HG03280 (cell line): ENCODE data around the gene XPNPEP1.

ENCODE experiments used
- ATAC-seq: cut with Tn5 transposase; IDR thresholded peaks from one replicate; pipeline ENCODE4 v1.9.1; 2021; ENCODE audit warnings: mild to moderate bottlenecking, moderate library complexity; ENCODE audit not compliant: unreplicated experiment

The XPNPEP1 gene

GRCh38 chr10:109866995-109867635 lies 56.2 kb downstream of the XPNPEP1 start:
- no peak for ATAC-seq

GRCh38 chr10:109866168-109866994 lies 56.9 kb downstream of the XPNPEP1 start:
- ATAC-seq, result no peak

GRCh38 chr10:109863775-109864174 lies 59.5 kb downstream of the XPNPEP1 start:
- no peak for ATAC-seq

- no peak for ATAC-seq
These were observed 60.6 kb downstream of the XPNPEP1 start for GRCh38 chr10:109862738-109863137.

- no peak for ATAC-seq
These were observed 61.3 kb downstream of the XPNPEP1 start for GRCh38 chr10:109862041-109862440.

GRCh38 chr10:109861081-109861480 lies 62.2 kb downstream of the XPNPEP1 start:
- no peak for ATAC-seq

- no peak for ATAC-seq
These were observed 64.1 kb downstream of the XPNPEP1 start for GRCh38 chr10:109859221-109859620.

GRCh38 chr10:109855746-109856145 lies 67.6 kb downstream of the XPNPEP1 start:
- no peak for ATAC-seq

GRCh38 chr10:109853921-109854320 lies 69.4 kb downstream of the XPNPEP1 start:
- ATAC-seq, result no peak

GRCh38 chr10:109852475-109853037 lies 70.8 kb downstream of the XPNPEP1 start:
- ATAC-seq, result peak; percentile 88

GRCh38 chr10:109851616-109852474 lies 71.5 kb downstream of the XPNPEP1 start:
- ATAC-seq, result peak; percentile 11

- ATAC-seq, result no peak
These were observed 76.5 kb downstream of the XPNPEP1 start for GRCh38 chr10:109846832-109847231.

- no peak for ATAC-seq
These were observed 78.0 kb downstream of the XPNPEP1 start for GRCh38 chr10:109845308-109845707.

- ATAC-seq, result no peak
These were observed 84.6 kb downstream of the XPNPEP1 start for GRCh38 chr10:109838592-109839244.

- ATAC-seq, result no peak
These were observed 85.9 kb downstream of the XPNPEP1 start for GRCh38 chr10:109837384-109837783.

- no peak for ATAC-seq
These were observed 88.1 kb downstream of the XPNPEP1 start for GRCh38 chr10:109835257-109835656.

- ATAC-seq, result no peak
These were observed 91.5 kb downstream of the XPNPEP1 start for GRCh38 chr10:109831846-109832245.

GRCh38 chr10:109824206-109824605 lies 99.1 kb downstream of the XPNPEP1 start:
- ATAC-seq, result no peak

- no peak for ATAC-seq
These were observed 100.1 kb downstream of the XPNPEP1 start for GRCh38 chr10:109823196-109823595.

GRCh38 chr10:109821672-109822071 lies 101.6 kb downstream of the XPNPEP1 start:
- no peak for ATAC-seq
